ENCODE results near the gene PLCB4. TPM values are rescaled to one million over a fixed set of nuclear protein-coding genes. Genes with fewer than 3 reads are reported as not detected.

The PLCB4 gene
- total RNA-seq, 1 experiment from 2014 or later, result not detected

DNA sequence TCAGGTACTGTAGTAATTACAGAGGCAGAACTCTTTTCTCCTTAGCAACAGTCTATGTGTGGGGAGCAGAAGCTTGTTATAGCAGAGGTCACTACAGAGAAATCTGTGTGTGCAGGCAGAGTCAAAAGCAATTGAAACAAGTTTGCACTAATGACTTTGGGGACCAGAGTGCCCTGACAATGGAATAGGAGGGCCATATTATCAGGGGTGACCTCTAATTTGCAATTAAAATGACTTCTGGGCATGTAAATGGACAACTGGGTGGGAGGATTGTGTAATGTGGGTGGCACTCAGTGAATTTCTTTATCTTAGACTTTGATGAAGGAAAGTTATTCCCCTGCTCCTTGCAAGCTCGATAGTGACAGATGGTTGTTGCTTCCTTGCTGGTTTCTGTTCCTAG, 127.2 kb downstream of the PLCB4 start:
- Histone ChIP-seq H4K20me1 (ENCODE audit: insufficient read depth, low read depth, low read length) (no peaks in the 10 kb centered on the region), H2AFZ (ENCODE audit: low read length) (no peak overlapping the region), H3K79me2 (ENCODE audit: low read length) (no peaks in the 10 kb centered on the region), H3K27me3 (ENCODE audit: low read length) (no peaks in the 10 kb centered on the region), H3K9me3 (ENCODE audit: low read length) (peaks cover 6% of the 10 kb centered on the region), H3K4me1 (ENCODE audit: low read length) (no peaks in the 10 kb centered on the region), H3K9me2 (replicated peaks; ENCODE audit: insufficient read depth, low read length) (0 out of 2 replicates have a peak, but pooled peaks cover 4% of the 10 kb centered on the region), H3K36me3 (ENCODE audit: insufficient read depth, low read length) (no peaks in the 10 kb centered on the region), H3K4me3 (ENCODE audit: low read length) (no peak overlapping the region), H3K4me2 (ENCODE audit: low read depth, low read length, poor library complexity, severe bottlenecking) (no peak overlapping the region), H3K27ac (ENCODE audit: low read length) (no peak overlapping the region), H3K9ac (ENCODE audit: low read length) (no peak overlapping the region)
- DNase-seq, result no peak

DNA sequence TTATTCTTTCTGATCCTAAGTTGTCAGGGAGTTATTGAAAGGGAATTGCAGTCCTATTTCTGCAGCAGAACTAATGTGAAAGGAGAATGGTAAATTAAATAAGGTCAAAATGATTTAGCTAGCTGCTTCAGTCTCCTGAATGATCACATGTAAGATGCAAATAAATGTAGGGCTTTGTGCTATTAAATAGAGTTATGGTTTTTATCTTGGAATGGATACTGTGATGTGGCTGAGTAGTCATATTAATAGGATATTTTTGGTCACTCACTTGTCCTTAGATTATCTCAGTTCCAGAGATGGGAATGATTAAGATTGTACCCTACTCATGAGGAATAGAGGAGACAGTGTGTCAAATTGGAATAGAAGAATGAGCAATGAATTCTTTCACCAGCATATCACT, 129.6 kb downstream of the PLCB4 start:
- Histone ChIP-seq H3K9ac (ENCODE audit: low read length) (no peak overlapping the region), H3K4me2 (ENCODE audit: low read depth, low read length, poor library complexity, severe bottlenecking) (no peak overlapping the region), H2AFZ (ENCODE audit: low read length) (no peak overlapping the region), H3K27me3 (ENCODE audit: low read length) (no peaks in the 10 kb centered on the region), H3K4me1 (ENCODE audit: low read length) (no peaks in the 10 kb centered on the region), H3K4me3 (ENCODE audit: low read length) (no peak overlapping the region), H4K20me1 (ENCODE audit: insufficient read depth, low read depth, low read length) (no peaks in the 10 kb centered on the region), H3K9me3 (ENCODE audit: low read length) (peaks cover 6% of the 10 kb centered on the region), H3K27ac (ENCODE audit: low read length) (no peak overlapping the region), H3K79me2 (ENCODE audit: low read length) (no peaks in the 10 kb centered on the region), H3K9me2 (replicated peaks; ENCODE audit: insufficient read depth, low read length) (0 out of 2 replicates have a peak, but pooled peaks cover 4% of the 10 kb centered on the region), H3K36me3 (ENCODE audit: insufficient read depth, low read length) (no peaks in the 10 kb centered on the region)
- DNase-seq, result no peak

- no peaks in the 10 kb centered on the region for H3K27me3 ChIP-seq (ENCODE audit: low read length)
- 0 out of 2 replicates have a peak, but pooled peaks cover 4% of the 10 kb centered on the region for H3K9me2 ChIP-seq (replicated peaks; ENCODE audit: insufficient read depth, low read length)
- H3K4me3 ChIP-seq (ENCODE audit: low read length), result no peak overlapping the region
- no peak overlapping the region for H3K9ac ChIP-seq (ENCODE audit: low read length)
- H4K20me1 ChIP-seq (ENCODE audit: insufficient read depth, low read depth, low read length), result no peaks in the 10 kb centered on the region
- H3K36me3 ChIP-seq (ENCODE audit: insufficient read depth, low read length), result no peaks in the 10 kb centered on the region
- peaks cover 6% of the 10 kb centered on the region for H3K9me3 ChIP-seq (ENCODE audit: low read length)
- H3K27ac ChIP-seq (ENCODE audit: low read length), result no peak overlapping the region
- H2AFZ ChIP-seq (ENCODE audit: low read length), result no peak overlapping the region
- no peak overlapping the region for H3K4me2 ChIP-seq (ENCODE audit: low read depth, low read length, poor library complexity, severe bottlenecking)
- no peak for DNase-seq
- no peaks in the 10 kb centered on the region for H3K4me1 ChIP-seq (ENCODE audit: low read length)
- no peaks in the 10 kb centered on the region for H3K79me2 ChIP-seq (ENCODE audit: low read length)
These were observed 131.3 kb downstream of the PLCB4 start for GRCh38 chr20:9200196-9200595.

- H3K4me2 ChIP-seq (ENCODE audit: low read depth, low read length, poor library complexity, severe bottlenecking), result no peak overlapping the region
- no peak for DNase-seq
- H3K36me3 ChIP-seq (ENCODE audit: insufficient read depth, low read length), result no peaks in the 10 kb centered on the region
- peaks cover 9% of the 10 kb centered on the region for H3K9me3 ChIP-seq (ENCODE audit: low read length)
- no peaks in the 10 kb centered on the region for H3K27me3 ChIP-seq (ENCODE audit: low read length)
- H3K4me3 ChIP-seq (ENCODE audit: low read length), result no peak overlapping the region
- H3K4me1 ChIP-seq (ENCODE audit: low read length), result no peaks in the 10 kb centered on the region
- H3K9me2 ChIP-seq (replicated peaks; ENCODE audit: insufficient read depth, low read length), result 0 out of 2 replicates have a peak, but pooled peaks cover 4% of the 10 kb centered on the region
- H3K27ac ChIP-seq (ENCODE audit: low read length), result no peak overlapping the region
- H3K79me2 ChIP-seq (ENCODE audit: low read length), result no peaks in the 10 kb centered on the region
- H3K9ac ChIP-seq (ENCODE audit: low read length), result no peak overlapping the region
- no peak overlapping the region for H2AFZ ChIP-seq (ENCODE audit: low read length)
- H4K20me1 ChIP-seq (ENCODE audit: insufficient read depth, low read depth, low read length), result no peaks in the 10 kb centered on the region
These were observed 131.7 kb downstream of the PLCB4 start for GRCh38 chr20:9200620-9201019.

- Histone ChIP-seq H3K27me3 (ENCODE audit: low read length) (no peaks in the 10 kb centered on the region), H3K27ac (ENCODE audit: low read length) (no peak overlapping the region), H3K79me2 (ENCODE audit: low read length) (no peaks in the 10 kb centered on the region), H3K4me1 (ENCODE audit: low read length) (no peaks in the 10 kb centered on the region), H3K9ac (ENCODE audit: low read length) (no peak overlapping the region), H3K9me2 (replicated peaks; ENCODE audit: insufficient read depth, low read length) (0 out of 2 replicates have a peak, but pooled peaks cover 4% of the 10 kb centered on the region), H3K9me3 (ENCODE audit: low read length) (peaks cover 18% of the 10 kb centered on the region), H2AFZ (ENCODE audit: low read length) (no peak overlapping the region), H3K36me3 (ENCODE audit: insufficient read depth, low read length) (no peaks in the 10 kb centered on the region), H3K4me3 (ENCODE audit: low read length) (no peak overlapping the region), H4K20me1 (ENCODE audit: insufficient read depth, low read depth, low read length) (no peaks in the 10 kb centered on the region), H3K4me2 (ENCODE audit: low read depth, low read length, poor library complexity, severe bottlenecking) (no peak overlapping the region)
- no peak for DNase-seq
These were observed 133.7 kb downstream of the PLCB4 start for GRCh38 chr20:9202420-9203080.

DNA sequence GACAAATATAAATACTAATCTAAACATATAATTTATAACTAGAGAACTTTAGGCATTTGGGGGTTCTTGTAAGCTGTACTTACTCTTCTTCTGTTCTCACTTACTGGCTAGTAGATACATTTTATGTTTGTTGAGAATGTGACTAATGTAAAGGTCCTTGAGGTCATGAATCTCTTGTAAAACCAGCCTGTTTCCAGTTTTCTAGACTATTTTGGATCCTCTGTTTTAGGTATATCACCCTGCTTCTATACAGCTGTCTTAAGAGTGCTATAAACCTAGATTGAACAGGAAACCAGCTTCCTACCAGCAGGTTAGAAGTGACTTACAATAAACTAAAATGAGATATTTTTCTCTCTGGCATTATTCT, 134.2 kb downstream of the PLCB4 start:
- Histone ChIP-seq H3K79me2 (ENCODE audit: low read length) (no peaks in the 10 kb centered on the region), H3K4me2 (ENCODE audit: low read depth, low read length, poor library complexity, severe bottlenecking) (no peak overlapping the region), H3K27ac (ENCODE audit: low read length) (no peak overlapping the region), H3K4me3 (ENCODE audit: low read length) (no peak overlapping the region), H3K36me3 (ENCODE audit: insufficient read depth, low read length) (no peaks in the 10 kb centered on the region), H2AFZ (ENCODE audit: low read length) (no peak overlapping the region), H3K27me3 (ENCODE audit: low read length) (no peaks in the 10 kb centered on the region), H3K9me2 (replicated peaks; ENCODE audit: insufficient read depth, low read length) (0 out of 2 replicates have a peak, but pooled peaks cover 4% of the 10 kb centered on the region), H4K20me1 (ENCODE audit: insufficient read depth, low read depth, low read length) (no peaks in the 10 kb centered on the region), H3K9ac (ENCODE audit: low read length) (no peak overlapping the region), H3K4me1 (ENCODE audit: low read length) (no peaks in the 10 kb centered on the region), H3K9me3 (ENCODE audit: low read length) (peaks cover 18% of the 10 kb centered on the region)
- DNase-seq, result no peak

DNA sequence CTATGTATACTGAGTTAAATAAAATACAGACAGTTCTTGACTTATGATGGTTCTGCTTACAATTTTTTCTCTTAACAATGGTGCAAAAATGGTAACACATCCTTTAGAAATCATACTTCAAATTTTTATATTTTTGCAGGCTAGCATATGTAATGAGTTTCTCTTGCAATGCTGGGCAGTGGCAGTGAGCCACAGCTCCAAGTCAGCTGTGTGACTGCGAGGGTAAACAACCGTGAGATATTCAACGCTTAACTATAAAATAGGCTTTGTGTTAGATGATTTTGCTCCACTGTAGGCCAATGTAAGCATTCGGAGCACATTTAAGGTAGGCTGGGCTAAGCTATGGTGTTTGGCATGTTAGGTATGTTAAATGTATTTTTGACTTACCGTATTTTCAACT, 136.1 kb downstream of the PLCB4 start:
- no peak overlapping the region for H3K27ac ChIP-seq (ENCODE audit: low read length)
- H3K4me2 ChIP-seq (ENCODE audit: low read depth, low read length, poor library complexity, severe bottlenecking), result no peak overlapping the region
- no peak overlapping the region for H3K4me3 ChIP-seq (ENCODE audit: low read length)
- H3K79me2 ChIP-seq (ENCODE audit: low read length), result no peaks in the 10 kb centered on the region
- no peak overlapping the region for H3K9ac ChIP-seq (ENCODE audit: low read length)
- H3K4me1 ChIP-seq (ENCODE audit: low read length), result no peaks in the 10 kb centered on the region
- DNase-seq, result no peak
- H3K9me2 ChIP-seq (replicated peaks; ENCODE audit: insufficient read depth, low read length), result no peaks in the 10 kb centered on the region
- no peaks in the 10 kb centered on the region for H3K36me3 ChIP-seq (ENCODE audit: insufficient read depth, low read length)
- H4K20me1 ChIP-seq (ENCODE audit: insufficient read depth, low read depth, low read length), result no peaks in the 10 kb centered on the region
- H2AFZ ChIP-seq (ENCODE audit: low read length), result no peak overlapping the region
- peaks cover 18% of the 10 kb centered on the region for H3K9me3 ChIP-seq (ENCODE audit: low read length)
- H3K27me3 ChIP-seq (ENCODE audit: low read length), result no peaks in the 10 kb centered on the region

- no peaks in the 10 kb centered on the region for H3K79me2 ChIP-seq (ENCODE audit: low read length)
- H4K20me1 ChIP-seq (ENCODE audit: insufficient read depth, low read depth, low read length), result no peaks in the 10 kb centered on the region
- no peaks in the 10 kb centered on the region for H3K4me1 ChIP-seq (ENCODE audit: low read length)
- H2AFZ ChIP-seq (ENCODE audit: low read length), result no peak overlapping the region
- no peaks in the 10 kb centered on the region for H3K27me3 ChIP-seq (ENCODE audit: low read length)
- H3K36me3 ChIP-seq (ENCODE audit: insufficient read depth, low read length), result no peaks in the 10 kb centered on the region
- H3K9me2 ChIP-seq (replicated peaks; ENCODE audit: insufficient read depth, low read length), result no peaks in the 10 kb centered on the region
- H3K4me2 ChIP-seq (ENCODE audit: low read depth, low read length, poor library complexity, severe bottlenecking), result no peak overlapping the region
- no peak overlapping the region for H3K4me3 ChIP-seq (ENCODE audit: low read length)
- DNase-seq, result no peak
- no peak overlapping the region for H3K9ac ChIP-seq (ENCODE audit: low read length)
- no peak overlapping the region for H3K27ac ChIP-seq (ENCODE audit: low read length)
- peaks cover 12% of the 10 kb centered on the region for H3K9me3 ChIP-seq (ENCODE audit: low read length)
These were observed 137.6 kb downstream of the PLCB4 start for GRCh38 chr20:9206486-9206885.

Measured in Karpas-422 (cell line).